ENCODE results near the gene LAPTM5.

- TF ChIP-seq EZH2 (IDR thresholded peaks at IDR 0.05) (no peak), CEBPB (IDR thresholded peaks at IDR 0.05; ENCODE audit: low read depth) (no peak), POLR2A (IDR thresholded peaks at IDR 0.05; ENCODE audit: borderline replicate concordance, extremely low read depth, insufficient read depth, insufficient read length) (no peak), MAX (IDR thresholded peaks at IDR 0.05) (no peak)
- TF ChIP-seq, protein P1, sequence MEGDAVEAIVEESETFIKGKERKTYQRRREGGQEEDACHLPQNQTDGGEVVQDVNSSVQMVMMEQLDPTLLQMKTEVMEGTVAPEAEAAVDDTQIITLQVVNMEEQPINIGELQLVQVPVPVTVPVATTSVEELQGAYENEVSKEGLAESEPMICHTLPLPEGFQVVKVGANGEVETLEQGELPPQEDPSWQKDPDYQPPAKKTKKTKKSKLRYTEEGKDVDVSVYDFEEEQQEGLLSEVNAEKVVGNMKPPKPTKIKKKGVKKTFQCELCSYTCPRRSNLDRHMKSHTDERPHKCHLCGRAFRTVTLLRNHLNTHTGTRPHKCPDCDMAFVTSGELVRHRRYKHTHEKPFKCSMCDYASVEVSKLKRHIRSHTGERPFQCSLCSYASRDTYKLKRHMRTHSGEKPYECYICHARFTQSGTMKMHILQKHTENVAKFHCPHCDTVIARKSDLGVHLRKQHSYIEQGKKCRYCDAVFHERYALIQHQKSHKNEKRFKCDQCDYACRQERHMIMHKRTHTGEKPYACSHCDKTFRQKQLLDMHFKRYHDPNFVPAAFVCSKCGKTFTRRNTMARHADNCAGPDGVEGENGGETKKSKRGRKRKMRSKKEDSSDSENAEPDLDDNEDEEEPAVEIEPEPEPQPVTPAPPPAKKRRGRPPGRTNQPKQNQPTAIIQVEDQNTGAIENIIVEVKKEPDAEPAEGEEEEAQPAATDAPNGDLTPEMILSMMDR (IDR thresholded peaks at IDR 0.05 in 2 of 3, conservative IDR thresholded peaks at IDR 0.05 in 1 of 3; ENCODE audit: borderline replicate concordance in 1 of 3, insufficient read depth in 1 of 3, low read depth in 2 of 3, low read length in 2 of 3): no peak
- TF ChIP-seq, protein P2, sequence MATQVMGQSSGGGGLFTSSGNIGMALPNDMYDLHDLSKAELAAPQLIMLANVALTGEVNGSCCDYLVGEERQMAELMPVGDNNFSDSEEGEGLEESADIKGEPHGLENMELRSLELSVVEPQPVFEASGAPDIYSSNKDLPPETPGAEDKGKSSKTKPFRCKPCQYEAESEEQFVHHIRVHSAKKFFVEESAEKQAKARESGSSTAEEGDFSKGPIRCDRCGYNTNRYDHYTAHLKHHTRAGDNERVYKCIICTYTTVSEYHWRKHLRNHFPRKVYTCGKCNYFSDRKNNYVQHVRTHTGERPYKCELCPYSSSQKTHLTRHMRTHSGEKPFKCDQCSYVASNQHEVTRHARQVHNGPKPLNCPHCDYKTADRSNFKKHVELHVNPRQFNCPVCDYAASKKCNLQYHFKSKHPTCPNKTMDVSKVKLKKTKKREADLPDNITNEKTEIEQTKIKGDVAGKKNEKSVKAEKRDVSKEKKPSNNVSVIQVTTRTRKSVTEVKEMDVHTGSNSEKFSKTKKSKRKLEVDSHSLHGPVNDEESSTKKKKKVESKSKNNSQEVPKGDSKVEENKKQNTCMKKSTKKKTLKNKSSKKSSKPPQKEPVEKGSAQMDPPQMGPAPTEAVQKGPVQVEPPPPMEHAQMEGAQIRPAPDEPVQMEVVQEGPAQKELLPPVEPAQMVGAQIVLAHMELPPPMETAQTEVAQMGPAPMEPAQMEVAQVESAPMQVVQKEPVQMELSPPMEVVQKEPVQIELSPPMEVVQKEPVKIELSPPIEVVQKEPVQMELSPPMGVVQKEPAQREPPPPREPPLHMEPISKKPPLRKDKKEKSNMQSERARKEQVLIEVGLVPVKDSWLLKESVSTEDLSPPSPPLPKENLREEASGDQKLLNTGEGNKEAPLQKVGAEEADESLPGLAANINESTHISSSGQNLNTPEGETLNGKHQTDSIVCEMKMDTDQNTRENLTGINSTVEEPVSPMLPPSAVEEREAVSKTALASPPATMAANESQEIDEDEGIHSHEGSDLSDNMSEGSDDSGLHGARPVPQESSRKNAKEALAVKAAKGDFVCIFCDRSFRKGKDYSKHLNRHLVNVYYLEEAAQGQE (IDR thresholded peaks at IDR 0.05; ENCODE audit: low read depth): no peak
These were observed 20.8 kb upstream of the LAPTM5 start for GRCh38 chr1:30778154-30778978.

Measured in HCT116 (cell line).